GM10266 (cell line): ENCODE results near the gene COL10A1.

Experiments
- DNase-seq: peaks from one replicate; pipeline ENCODE4 v3.0.0; 2012; ENCODE audit errors: extremely low spot score
- TF ChIP-seq, protein P1 (sequence below): IDR thresholded peaks from 2 replicates; pipeline ENCODE4 v1.5.1; 2012; ENCODE audit warnings: mild to moderate bottlenecking, low read depth; ENCODE audit not compliant: control insufficient read depth, insufficient read depth; ENCODE audit errors: missing control alignments

The COL10A1 gene

DNA sequence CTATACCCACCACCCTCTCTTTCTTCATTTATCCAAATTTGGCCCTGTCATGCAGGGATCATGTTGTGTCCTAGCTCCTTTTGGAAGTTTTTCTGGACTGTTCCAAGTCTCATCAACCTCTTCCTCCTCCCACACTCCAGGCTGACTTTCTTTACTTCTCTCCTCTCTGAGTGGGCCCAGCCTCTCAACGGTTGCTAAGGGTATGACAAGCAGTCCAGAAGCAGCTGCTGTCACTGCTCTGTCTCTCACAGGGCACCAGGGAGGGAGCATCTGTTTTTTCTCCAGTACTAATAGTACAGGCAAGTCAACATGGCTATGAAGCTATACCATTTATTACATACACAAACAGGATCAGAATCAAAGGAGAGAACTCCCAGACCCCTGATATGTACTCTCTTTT is 17.1 kb downstream of the COL10A1 start:
- TF ChIP-seq, protein P1, sequence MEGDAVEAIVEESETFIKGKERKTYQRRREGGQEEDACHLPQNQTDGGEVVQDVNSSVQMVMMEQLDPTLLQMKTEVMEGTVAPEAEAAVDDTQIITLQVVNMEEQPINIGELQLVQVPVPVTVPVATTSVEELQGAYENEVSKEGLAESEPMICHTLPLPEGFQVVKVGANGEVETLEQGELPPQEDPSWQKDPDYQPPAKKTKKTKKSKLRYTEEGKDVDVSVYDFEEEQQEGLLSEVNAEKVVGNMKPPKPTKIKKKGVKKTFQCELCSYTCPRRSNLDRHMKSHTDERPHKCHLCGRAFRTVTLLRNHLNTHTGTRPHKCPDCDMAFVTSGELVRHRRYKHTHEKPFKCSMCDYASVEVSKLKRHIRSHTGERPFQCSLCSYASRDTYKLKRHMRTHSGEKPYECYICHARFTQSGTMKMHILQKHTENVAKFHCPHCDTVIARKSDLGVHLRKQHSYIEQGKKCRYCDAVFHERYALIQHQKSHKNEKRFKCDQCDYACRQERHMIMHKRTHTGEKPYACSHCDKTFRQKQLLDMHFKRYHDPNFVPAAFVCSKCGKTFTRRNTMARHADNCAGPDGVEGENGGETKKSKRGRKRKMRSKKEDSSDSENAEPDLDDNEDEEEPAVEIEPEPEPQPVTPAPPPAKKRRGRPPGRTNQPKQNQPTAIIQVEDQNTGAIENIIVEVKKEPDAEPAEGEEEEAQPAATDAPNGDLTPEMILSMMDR, result no peak
- DNase-seq, result no peak

DNA sequence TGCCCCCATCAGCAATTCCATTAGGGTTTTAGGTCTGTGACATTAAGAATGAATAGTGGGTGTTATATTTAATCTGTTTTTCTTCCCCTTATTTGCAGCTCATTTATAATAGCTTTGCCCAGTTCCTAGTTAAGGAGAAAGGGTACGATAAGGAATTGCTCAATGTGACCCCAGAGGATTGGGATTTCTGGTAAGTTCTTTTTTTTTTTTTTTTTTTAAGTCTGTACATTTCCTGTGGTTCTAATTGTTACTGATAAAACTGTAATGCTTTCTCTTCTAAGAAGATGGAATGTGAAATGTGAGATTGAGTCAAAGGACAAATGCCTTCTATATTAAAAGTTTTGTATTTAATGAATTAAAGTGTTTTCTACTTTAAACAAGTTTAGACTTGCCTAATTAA is 19.8 kb downstream of the COL10A1 start:
- TF ChIP-seq, protein P1, result no peak
- DNase-seq, result no peak

DNA sequence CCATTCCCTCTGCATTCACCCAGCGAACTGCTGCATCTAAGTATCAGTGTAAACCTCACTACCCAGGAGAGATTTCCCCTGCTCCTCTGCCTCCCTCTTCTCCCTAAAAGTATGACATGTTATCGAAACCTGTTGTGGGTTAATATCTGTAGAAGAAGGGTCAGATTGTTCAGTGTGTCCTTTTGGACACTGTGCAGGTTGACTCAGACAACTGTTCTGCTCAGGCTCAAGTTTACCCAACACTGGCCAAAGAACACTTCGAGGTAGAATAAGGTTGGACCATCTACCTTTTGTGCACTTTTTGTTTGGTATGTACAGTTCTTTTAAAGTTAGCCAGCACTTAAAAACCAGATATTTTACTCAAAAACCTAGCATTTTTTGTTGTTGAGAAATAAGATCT is 20.7 kb downstream of the COL10A1 start:
- no peak for DNase-seq
- TF ChIP-seq, protein P1, result no peak

DNA sequence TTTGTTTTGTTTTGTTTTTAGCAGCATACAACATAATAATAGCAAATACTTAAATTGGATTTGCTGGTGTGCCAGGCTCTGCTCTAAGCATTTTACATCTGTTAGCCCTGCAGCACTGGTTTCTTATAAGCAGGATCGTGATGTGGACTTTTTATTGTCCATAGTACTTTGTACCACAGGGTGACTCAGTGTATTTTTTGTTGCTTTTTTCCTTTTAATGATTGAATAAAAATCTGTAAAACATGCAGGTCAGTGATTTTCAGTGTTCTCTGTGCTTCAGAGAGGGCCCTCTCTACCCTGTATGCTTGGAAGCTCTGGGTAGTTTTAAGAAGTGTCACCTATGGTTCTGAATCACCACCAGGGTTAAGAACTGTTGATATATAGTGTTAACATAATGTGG is 21.3 kb downstream of the COL10A1 start:
- TF ChIP-seq, protein P1, result no peak
- DNase-seq, result no peak

DNA sequence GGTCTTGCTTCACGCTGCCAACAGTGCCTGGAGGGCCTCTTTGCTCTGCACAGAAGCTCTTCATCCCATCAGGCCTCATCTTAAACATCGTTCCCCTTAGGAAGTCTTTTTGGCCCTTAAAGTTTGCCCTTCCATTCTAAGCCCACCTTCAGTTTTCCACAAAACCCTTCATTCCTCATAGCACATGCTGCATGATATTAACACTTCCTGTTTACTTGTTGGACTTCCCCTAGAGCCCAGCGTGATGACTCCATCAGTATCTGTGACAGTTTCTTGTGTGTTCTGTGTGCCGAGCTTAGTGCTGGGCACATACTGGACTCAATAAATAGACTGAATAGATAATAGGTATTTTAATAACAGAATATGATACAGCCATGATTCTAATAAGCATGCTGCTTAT is 23.1 kb downstream of the COL10A1 start:
- TF ChIP-seq, protein P1, result no peak
- no peak for DNase-seq

DNA sequence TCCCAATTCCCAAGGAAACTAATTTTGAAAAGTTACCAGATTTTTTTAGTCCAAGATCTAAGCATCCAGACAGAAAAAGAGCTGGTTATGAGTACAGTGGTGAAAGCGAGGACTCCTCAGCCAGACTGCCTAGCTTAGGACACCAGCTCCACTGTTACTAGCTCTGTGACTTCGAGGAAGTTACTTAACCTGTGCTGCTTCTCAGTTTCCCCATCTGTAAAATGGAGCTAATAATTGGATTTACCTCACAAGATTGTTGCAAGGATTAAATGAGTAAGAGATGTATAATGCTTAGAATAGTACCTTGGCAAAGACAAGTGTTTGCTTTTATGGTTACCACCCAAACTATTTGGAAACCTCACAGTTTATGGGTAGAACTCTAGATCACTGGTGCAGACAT is 24.1 kb downstream of the COL10A1 start:
- TF ChIP-seq, protein P1, result no peak

DNA sequence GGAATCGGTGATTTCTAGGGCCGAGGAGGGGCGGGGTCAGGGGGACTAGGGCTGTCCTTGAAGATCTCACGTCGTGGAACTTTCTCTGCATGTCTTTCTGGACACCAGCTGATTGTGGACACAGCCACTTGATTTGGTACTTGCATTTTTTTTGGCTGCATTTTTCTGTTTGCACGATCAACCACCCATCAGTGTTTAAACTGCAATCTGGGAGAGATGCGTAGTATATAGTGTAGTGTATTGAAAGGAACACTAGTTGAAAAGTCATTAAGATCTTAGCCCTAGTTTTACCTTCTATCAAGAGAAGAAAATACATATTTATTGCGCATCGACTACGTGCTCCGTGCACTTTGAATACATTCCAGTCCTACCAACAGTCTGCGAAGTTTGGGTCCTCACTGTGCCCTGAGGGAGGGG is 24.6 kb downstream of the COL10A1 start:
- TF ChIP-seq, protein P1, result no peak
- DNase-seq, result no peak

More for the DNA sequence above, 24.1 kb downstream of the COL10A1 start:
- no peak for DNase-seq
